Fibroblast of lung (primary cell): ENCODE data around the gene MEIS2.

Experiments used
- CTCF ChIP-seq, 2 donors: IDR thresholded peaks in 1 of 2; conservative IDR thresholded peaks in 1 of 2; 1 replicate in 1 of 2; 2 replicates in 1 of 2; pipeline ENCODE4 v1.5.1; 2011 to 2012; ENCODE audit warnings: low read length in 2 of 2, control low read depth in 1 of 2, inconsistent platforms in 1 of 2, low read depth in 1 of 2, mild to moderate bottlenecking in 1 of 2
- EZH2 ChIP-seq: IDR thresholded peaks from 2 replicates; pipeline ENCODE4 v1.5.1; 2012; ENCODE audit warnings: low read length, control low read depth, mild to moderate bottlenecking; ENCODE audit errors: missing control alignments

DNA sequence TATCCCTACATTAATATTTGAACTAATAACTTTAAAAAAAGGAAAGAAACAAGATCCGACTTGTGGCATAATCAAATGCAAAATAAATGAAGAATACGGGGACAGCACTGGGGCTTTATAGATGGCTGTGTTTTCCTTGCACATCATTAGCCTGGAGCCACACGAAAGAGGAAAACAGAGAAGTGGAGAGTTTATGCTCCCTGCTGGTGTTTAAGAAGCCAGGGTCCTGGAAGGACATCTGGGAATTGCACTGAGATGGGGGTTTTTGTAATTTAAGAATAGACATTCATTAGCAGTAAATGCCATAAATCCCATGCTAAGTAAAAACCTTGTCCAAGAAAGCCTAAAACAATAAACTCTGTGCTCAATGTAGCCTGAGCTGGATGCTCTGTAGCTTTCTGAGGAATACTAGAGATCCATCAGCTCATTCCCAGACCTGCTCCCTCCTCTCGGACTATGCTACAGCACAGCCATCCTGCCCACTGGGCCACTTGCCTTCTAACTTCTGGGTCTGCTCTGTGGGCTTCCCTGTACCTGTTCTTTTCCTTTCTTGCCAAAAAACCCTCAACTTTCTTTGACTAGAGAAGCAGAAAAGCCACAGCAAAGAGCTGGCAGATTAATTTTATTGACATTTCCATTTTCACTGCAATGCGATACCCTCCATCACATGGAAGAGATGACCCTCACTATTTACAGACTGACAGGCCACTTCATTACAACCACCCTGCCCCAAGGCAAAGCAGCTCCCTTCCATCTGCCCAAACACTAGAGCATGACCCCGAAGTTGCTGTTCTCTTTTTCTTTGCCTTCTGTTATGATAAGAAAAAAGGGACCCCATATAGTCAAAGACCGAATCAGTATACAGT is 62.3 kb downstream of the MEIS2 start:
- no peak for TF ChIP-seq CTCF (conservative IDR thresholded peaks at IDR 0.05 in 1 of 2, IDR thresholded peaks at IDR 0.05 in 1 of 2; ENCODE audit: low read depth in 1 of 2, low read length in 2 of 2)
- TF ChIP-seq EZH2, result no peak
